IMR-90 (cell line): ENCODE data around the gene NOXA1. TPM values are rescaled to one million over a fixed set of nuclear protein-coding genes. Genes with fewer than 3 reads are reported as not detected.

Experiments
- ATAC-seq: fragments of 200-7000 bp; cut with Tn5 transposase; 2 replicates; pipeline ENCODE4 v1.9.1; 2020; ENCODE audit warnings: low read depth, mild to moderate bottlenecking, moderate library complexity
- BruUV-seq: library from RNA; stranded (reverse); fragments of 400-500 nt; replicated peaks from 2 replicates; lab custom pipeline; 2021; lab: Mats Ljungman, UMichigan
- CTCF ChIA-PET: fragments of 300-600 bp; formaldehyde crosslinking; extraction: SDS; loops from one replicate; lab custom pipeline; 2021; ENCODE audit warnings: antibody characterized with exemption; lab: Yijun Ruan, JAX
- POLR2A ChIA-PET: fragments of 300-600 bp; sonication (Branson Sonifier 250); formaldehyde crosslinking; loops from one replicate; lab custom pipeline; 2022; ENCODE audit warnings: antibody characterized with exemption; ENCODE audit not compliant: unreplicated experiment; lab: Charles Lee
- DNase-seq: peaks from one replicate; pipeline ENCODE4 v3.0.0; 2013
- H2AFZ ChIP-seq: replicated peaks from 2 replicates; pipeline ENCODE3; 2013; ENCODE audit warnings: low read length, mild to moderate bottlenecking; ENCODE audit not compliant: poor library complexity
- H2AK5ac ChIP-seq: 2 replicates; pipeline ENCODE4 v1.6.1; 2013; ENCODE audit warnings: low read depth, low read length, inconsistent platforms
- H2AK9ac ChIP-seq: replicated peaks from 2 replicates; pipeline ENCODE3; 2013; ENCODE audit warnings: mild to moderate bottlenecking, low read depth, low read length, moderate library complexity; ENCODE audit not compliant: poor library complexity
- H2BK120ac ChIP-seq: 2 replicates; pipeline ENCODE4 v1.6.1; 2013; ENCODE audit warnings: low read depth, low read length, inconsistent platforms
- H2BK15ac ChIP-seq: 3 replicates; pipeline ENCODE4 v1.6.1; 2013; ENCODE audit warnings: low read depth, low read length, inconsistent platforms
- H2BK20ac ChIP-seq: 2 replicates; pipeline ENCODE4 v1.6.1; 2013; ENCODE audit warnings: low read depth, mild to moderate bottlenecking, inconsistent platforms, low read length, moderate library complexity
- H2BK5ac ChIP-seq: 2 replicates; pipeline ENCODE4 v1.6.1; 2013; ENCODE audit warnings: mild to moderate bottlenecking, low read depth, low read length, inconsistent platforms; ENCODE audit not compliant: poor library complexity, severe bottlenecking
- H3K14ac ChIP-seq: replicated peaks from 2 replicates; pipeline ENCODE4 v1.6.1; 2013; ENCODE audit warnings: low read depth, low read length, inconsistent platforms
- H3K18ac ChIP-seq: 2 replicates; pipeline ENCODE4 v1.6.1; 2013; ENCODE audit warnings: low read depth, low read length, control low read depth
- H3K23ac ChIP-seq: 2 replicates; pipeline ENCODE4 v1.6.1; 2013; ENCODE audit warnings: low read depth, low read length, inconsistent platforms
- H3K27ac ChIP-seq: 2 replicates; pipeline ENCODE4 v1.5.1; 2013; ENCODE audit warnings: mild to moderate bottlenecking, control low read depth, low read length; ENCODE audit not compliant: insufficient read depth
- H3K27me3 ChIP-seq: 2 replicates; pipeline ENCODE4 v1.6.1; 2013; ENCODE audit warnings: low read length; ENCODE audit not compliant: control insufficient read depth, insufficient read depth
- H3K36me3 ChIP-seq: 2 replicates; pipeline ENCODE4 v1.6.1; 2013; ENCODE audit warnings: low read length, mixed read lengths; ENCODE audit not compliant: control insufficient read depth, insufficient read depth
- H3K4ac ChIP-seq: 2 replicates; pipeline ENCODE4 v1.6.1; 2013; ENCODE audit warnings: low read depth, low read length, inconsistent platforms
- H3K4me1 ChIP-seq: 2 replicates; pipeline ENCODE4 v1.6.1; 2013; ENCODE audit warnings: low read length, mixed read lengths; ENCODE audit not compliant: control insufficient read depth, insufficient read depth
- H3K4me2 ChIP-seq: 2 replicates; pipeline ENCODE4 v1.6.1; 2013; ENCODE audit warnings: low read depth, mild to moderate bottlenecking, control low read depth, low read length, moderate library complexity
- H3K4me3 ChIP-seq: 2 replicates; pipeline ENCODE4 v1.5.1; 2013; ENCODE audit warnings: low read depth, mild to moderate bottlenecking, control low read depth, low read length, moderate library complexity; ENCODE audit not compliant: insufficient read depth
- H3K56ac ChIP-seq: 2 replicates; pipeline ENCODE4 v1.6.1; 2013; ENCODE audit warnings: low read length, inconsistent platforms; ENCODE audit not compliant: insufficient read depth; ENCODE audit errors: extremely low read depth
- H3K79me1 ChIP-seq, 2 experiments: 2 replicates each; pipeline ENCODE4 v1.6.1; 2013; ENCODE audit warnings: low read length in 2 of 2, inconsistent platforms in 1 of 2, low read depth in 1 of 2
- H3K9ac ChIP-seq: 2 replicates; pipeline ENCODE4 v1.6.1; 2013; ENCODE audit warnings: low read depth, low read length, control low read depth
- H3K9me1 ChIP-seq: 2 replicates; pipeline ENCODE4 v1.6.1; 2013; ENCODE audit warnings: low read length, inconsistent platforms; ENCODE audit not compliant: insufficient read depth
- H3K9me3 ChIP-seq: 2 replicates; pipeline ENCODE4 v1.6.1; 2013; ENCODE audit warnings: low read length; ENCODE audit not compliant: control insufficient read depth, insufficient read depth
- H4K20me1 ChIP-seq: 2 replicates; pipeline ENCODE4 v1.6.1; 2013; ENCODE audit warnings: low read length, inconsistent platforms; ENCODE audit not compliant: insufficient read depth
- H4K5ac ChIP-seq: 2 replicates; pipeline ENCODE4 v1.6.1; 2013; ENCODE audit warnings: mild to moderate bottlenecking, low read depth, low read length, control low read depth
- H4K8ac ChIP-seq, 2 experiments: 2 replicates each; pipeline ENCODE4 v1.6.1; 2013; ENCODE audit warnings: low read depth in 2 of 2, low read length in 2 of 2, control low read depth in 1 of 2, inconsistent platforms in 1 of 2
- H4K91ac ChIP-seq: 2 replicates; pipeline ENCODE4 v1.6.1; 2013; ENCODE audit warnings: low read depth, low read length, inconsistent platforms; ENCODE audit not compliant: insufficient read depth
- BHLHE40 ChIP-seq: fragments of 150-350 bp; IDR thresholded peaks from 2 replicates; pipeline ENCODE4 v1.6.1; 2016; ENCODE audit warnings: mild to moderate bottlenecking, low read depth, low read length
- RCOR1 ChIP-seq: IDR thresholded peaks from 2 replicates; pipeline ENCODE4 v1.6.1; 2012; ENCODE audit warnings: mild to moderate bottlenecking, low read length, improper control_type of control experiment; ENCODE audit not compliant: insufficient replicate concordance
- WGBS, 2 experiments: methylation state at CpG; one replicate each; pipeline versions ENCODE4 v1.1.5 to v1.1.7; 2013; ENCODE audit warnings: missing lambda C conversion rate in 2 of 2; ENCODE audit not compliant: insufficient read length in 1 of 2; ENCODE audit errors: extremely low coverage in 2 of 2; 5-methylcytosine and 5-hydroxymethylcytosine counted together
- dilution Hi-C: fragments of 300-500 bp; cut with HindIII; formaldehyde crosslinking; loops from one replicate; pipeline ENCODE4 v1.14.3; 2018; ENCODE audit warnings: low sequenced_read_pairs; ENCODE audit not compliant: unreplicated experiment
- in situ Hi-C: fragments of 300-500 bp; cut with MboI; formaldehyde crosslinking; loops from 3 replicates; pipeline ENCODE4 v1.14.3; 2019; ENCODE audit warnings: low sequenced_read_pairs, inconsistent platforms, mixed read lengths
- intact Hi-C: fragments of 100-400 bp; cut with micrococcal nuclease; formaldehyde crosslinking; loops from 2 replicates; pipeline ENCODE4 v1.10.0; 2022
- polyA plus RNA-seq, 3 experiments: library from polyadenylated mRNA; depleted of rRNA; stranded (reverse); fragments of >200 nt; gene quantifications; 2 replicates each; pipeline ENCODE4 v1.2.3, GENCODE V29; 2012; ENCODE audit warnings: low replicate concordance in 1 of 3
- total RNA-seq: library from RNA; depleted of rRNA; stranded (reverse); fragments of >200 nt; gene quantifications from 2 replicates; pipeline ENCODE4 v1.2.3, GENCODE V29; 2012

The NOXA1 gene
- total and polyA plus RNA-seq, 2 of the 4 experiments (the other 2 are of a cell fraction) = 0.17 TPM; not detected in 1

DNA sequence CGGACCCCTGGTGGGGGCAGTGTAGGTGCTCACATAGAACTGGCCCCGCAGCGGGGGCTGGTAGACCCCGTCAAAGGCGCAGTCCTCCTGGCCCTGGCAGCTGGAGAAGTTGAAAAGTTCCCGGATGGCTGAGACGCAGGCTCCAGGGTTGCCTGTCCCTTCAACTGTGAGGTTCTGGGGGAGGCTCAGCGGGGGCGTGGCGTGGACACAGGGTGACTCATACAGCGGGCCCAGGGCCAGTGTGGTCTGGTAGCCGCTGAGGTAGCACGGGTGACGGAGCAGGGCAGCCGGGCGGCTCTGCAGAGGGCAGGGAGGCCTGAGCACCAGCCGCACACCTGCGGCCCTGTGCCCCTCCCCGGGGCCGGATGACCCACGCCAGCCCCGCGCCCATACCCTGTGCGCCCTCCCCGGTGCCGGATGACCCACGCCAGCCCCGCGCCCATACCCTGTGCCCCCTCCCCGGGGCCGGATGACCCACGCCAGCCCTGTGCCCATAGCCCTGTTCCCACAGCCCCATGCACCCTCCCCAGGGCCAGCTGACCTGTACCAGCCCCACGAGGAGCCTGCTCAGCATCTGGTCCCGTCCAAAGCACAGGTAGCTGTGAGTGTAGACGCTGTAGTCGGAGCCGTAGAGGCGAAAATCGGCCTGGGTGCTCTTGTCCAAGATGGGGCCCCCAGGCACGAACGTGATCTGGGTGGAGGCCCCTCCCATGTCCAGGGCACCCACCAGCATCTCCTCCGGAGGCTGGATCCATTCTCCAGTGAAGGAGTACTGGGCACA is 13.0 kb downstream of the NOXA1 start (continued):
- TF ChIP-seq RCOR1 = no peak

DNA sequence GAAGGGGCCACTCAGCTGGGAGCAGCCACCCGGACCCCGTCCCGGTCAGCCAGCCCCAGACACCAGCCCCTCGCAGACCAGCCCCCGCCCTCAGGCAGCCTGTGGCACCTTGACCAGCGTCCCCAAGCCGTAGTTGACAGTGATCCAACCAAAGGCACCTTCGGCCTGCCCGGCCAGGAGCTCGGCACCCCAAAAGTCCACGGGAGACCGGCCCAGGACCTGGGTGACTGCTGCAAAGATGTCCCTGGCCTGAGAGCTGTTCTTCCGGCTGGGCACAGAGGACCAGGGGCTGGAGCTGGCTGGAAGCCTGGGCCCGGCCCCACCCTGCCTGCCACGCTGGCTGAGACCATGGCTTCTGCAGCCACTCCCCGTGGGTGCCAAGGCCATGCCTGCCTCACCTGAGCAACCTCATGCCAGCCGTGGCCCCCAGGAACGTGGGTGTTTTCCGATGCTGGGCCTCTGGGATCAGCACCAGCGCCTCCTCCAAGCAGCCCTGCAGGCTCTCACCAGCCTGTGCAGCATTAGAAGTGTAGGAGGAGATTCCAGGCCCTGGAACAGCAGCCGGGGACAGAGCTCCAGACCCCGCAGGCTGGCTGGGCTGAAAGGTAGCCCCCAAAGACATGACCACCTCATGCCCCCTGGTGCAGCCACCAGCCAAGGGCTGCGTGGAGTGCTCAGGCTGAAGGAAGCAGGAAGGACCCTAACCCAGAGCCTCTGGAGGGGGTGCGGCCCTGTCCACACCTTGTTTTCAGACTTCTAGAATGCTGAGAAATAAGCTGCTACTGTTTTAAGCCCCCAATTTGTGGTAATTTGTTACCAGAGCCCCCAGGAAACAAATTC is 13.8 kb downstream of the NOXA1 start:
- no peak overlapping the region for H4K91ac ChIP-seq
- H2BK5ac ChIP-seq = no peak overlapping the region
- H2AFZ ChIP-seq = no peak overlapping the region
- no peak overlapping the region for H3K9ac ChIP-seq
- WGBS, 2 experiments = 83% methylated on average over 12 of the region's 24 CpGs; no CpG with 5 or more reads in 1 of the 2 experiments
- no peak overlapping the region for H2BK20ac ChIP-seq
- no peak overlapping the region for H3K27ac ChIP-seq
- H2BK120ac ChIP-seq = no peak overlapping the region
- no peak overlapping the region for H3K4me2 ChIP-seq
- no peak overlapping the region for H3K4me3 ChIP-seq
- H2BK15ac ChIP-seq = no peak overlapping the region
- no peak overlapping the region for H3K18ac ChIP-seq
- H3K23ac ChIP-seq = no peak overlapping the region
- CTCF ChIA-PET = interaction anchor here (1.0 kb wide), 1 partner anchor 9 kb away, joined by 3 read pairs; no protein-coding TSS in a partner anchor
- dilution Hi-C loops (no loop called here), in situ Hi-C loops (no loop called here), intact Hi-C loops (no loop called here)
- H3K56ac ChIP-seq = no peak overlapping the region
- no peaks in the 10 kb centered on the region for H3K36me3 ChIP-seq
- no peak overlapping the region for H3K14ac ChIP-seq
- peaks cover 3% of the 10 kb centered on the region for H3K4me1 ChIP-seq
- H3K9me1 ChIP-seq = no peaks in the 10 kb centered on the region
- no TSS peak for BruUV-seq
- H4K5ac ChIP-seq = no peak overlapping the region
- H2AK5ac ChIP-seq = no peak overlapping the region
- H3K4ac ChIP-seq = no peak overlapping the region
- no peaks in the 10 kb centered on the region for H4K20me1 ChIP-seq
- H3K9me3 ChIP-seq = no peaks in the 10 kb centered on the region
- H2AK9ac ChIP-seq = no peak overlapping the region
- H3K27me3 ChIP-seq = no peaks in the 10 kb centered on the region
- H4K8ac ChIP-seq = no peak overlapping the region
- H3K79me1 ChIP-seq = no peaks in the 10 kb centered on the region
- ATAC-seq = no peak
- TF ChIP-seq BHLHE40 = no peak
- TF ChIP-seq RCOR1 = no peak
- no peak for DNase-seq
- POLR2A ChIA-PET = no interaction called here
